ENCODE measurements around the gene TPD52L2.

Gene TPD52L2

GRCh38 chr20:63935447-63935846 is 70.4 kb downstream of the TPD52L2 start:
- no peak for DNase-seq

- peak; percentile 22 for DNase-seq
Measured at GRCh38 chr20:63937596-63937995, 72.5 kb downstream of the TPD52L2 start.

GRCh38 chr20:63939061-63939935 is 74.2 kb downstream of the TPD52L2 start:
- peak; percentile 36 for DNase-seq

GRCh38 chr20:63940071-63940471 is 75.0 kb downstream of the TPD52L2 start:
- peak; percentile 22 for DNase-seq

- peak; percentile 24 for DNase-seq
Measured at GRCh38 chr20:63940472-63941266, 75.6 kb downstream of the TPD52L2 start.
